Kidney (tissue), 14 donors: ENCODE results near the gene IMPG2. TPM values are rescaled to one million over a fixed set of nuclear protein-coding genes. Genes with fewer than 3 reads are reported as not detected.
A peak's percentile ranks its signal among the peaks of the same experiment; 100 is the strongest.

Source experiments
- DNase-seq, 5 donors: peaks; one replicate each; pipeline ENCODE4 v3.0.0-alpha.2; 2013 to 2020
- FAIRE-seq: peaks from 2 replicates; lab custom pipeline; 2012; peaks lifted over from hg19 to GRCh38; lab: Jason Lieb, UNC
- H3K27ac ChIP-seq, 2 donors: one replicate each; pipeline ENCODE4 v1.7.0; 2013; ENCODE audit warnings: low read depth in 2 of 2, low read length in 2 of 2, inconsistent platforms in 1 of 2
- H3K27me3 ChIP-seq: one replicate; pipeline ENCODE4 v1.7.1; 2013; ENCODE audit warnings: low read length, inconsistent platforms; ENCODE audit not compliant: control insufficient read depth, insufficient read depth
- H3K36me3 ChIP-seq, 3 donors: one replicate each; pipeline versions ENCODE4 v1.7.0 to v1.7.1; 2013; ENCODE audit warnings: low read length in 3 of 3, control low read depth in 1 of 3, inconsistent platforms in 1 of 3; ENCODE audit not compliant: insufficient read depth in 3 of 3, control insufficient read depth in 2 of 3
- H3K4me1 ChIP-seq, 3 donors: one replicate each; pipeline versions ENCODE4 v1.7.0 to v1.7.1; 2013; ENCODE audit warnings: low read length in 3 of 3, inconsistent platforms in 1 of 3, low read depth in 1 of 3; ENCODE audit not compliant: control insufficient read depth in 2 of 3, insufficient read depth in 2 of 3
- H3K4me3 ChIP-seq, 3 donors: one replicate each; pipeline versions ENCODE4 v1.7.0 to v1.8.1; 2013; ENCODE audit warnings: low read length in 3 of 3, control low read depth in 1 of 3, inconsistent platforms in 1 of 3
- H3K9ac ChIP-seq, 3 donors: one replicate each; pipeline versions ENCODE4 v1.7.0 to v1.7.1; 2013; ENCODE audit warnings: low read length in 3 of 3, control low read depth in 1 of 3, inconsistent platforms in 1 of 3
- H3K9me3 ChIP-seq, 3 donors: one replicate each; pipeline versions ENCODE4 v1.7.0 to v1.7.1; 2013; ENCODE audit warnings: low read length in 3 of 3, control low read depth in 1 of 3, inconsistent platforms in 1 of 3; ENCODE audit not compliant: control insufficient read depth in 2 of 3, insufficient read depth in 1 of 3
- CTCF ChIP-seq: IDR thresholded peaks from 3 replicates; pipeline ENCODE4 v1.5.1; 2012; ENCODE audit warnings: mild to moderate bottlenecking, moderate library complexity, borderline replicate concordance; ENCODE audit not compliant: insufficient read depth; ENCODE audit errors: extremely low read depth
- intact Hi-C: fragments of 100-400 bp; cut with DNase I; formaldehyde crosslinking; loops from one replicate; pipeline ENCODE4 v1.11.1; 2022
- polyA plus RNA-seq: library from polyadenylated mRNA; stranded (reverse); fragments of 350-450 nt; fragmentation: Illumina TruSeq; extraction: RNeasy Lipid Tissue Mini Kit (QIAGEN cat#74804); gene quantifications from one replicate; pipeline ENCODE4 v1.2.3, GENCODE V29; 2014; ENCODE audit warnings: low read depth, low replicate concordance; ENCODE audit not compliant: insufficient read depth
- total RNA-seq: library from RNA; stranded (reverse); fragmentation: NEBNext Ultra II Directional; extraction: Animal tissue kit (Norgen Biotek cat#: 25700); gene quantifications from one replicate; pipeline ENCODE4 v1.2.1, GENCODE V29; 2021
- donor health status: control.
- donor health status: control.
- donor health status: control.
- donor health status: control.
- donor health status: control.
- donor health status: DM: yes; HTN: yes; CAD: no.
- donor health status: Normal renal cell carcinoma (clear cell type).

Gene IMPG2
- total and polyA plus RNA-seq, 2 donors from 2014 or later = 0.15 to 0.85 TPM

DNA sequence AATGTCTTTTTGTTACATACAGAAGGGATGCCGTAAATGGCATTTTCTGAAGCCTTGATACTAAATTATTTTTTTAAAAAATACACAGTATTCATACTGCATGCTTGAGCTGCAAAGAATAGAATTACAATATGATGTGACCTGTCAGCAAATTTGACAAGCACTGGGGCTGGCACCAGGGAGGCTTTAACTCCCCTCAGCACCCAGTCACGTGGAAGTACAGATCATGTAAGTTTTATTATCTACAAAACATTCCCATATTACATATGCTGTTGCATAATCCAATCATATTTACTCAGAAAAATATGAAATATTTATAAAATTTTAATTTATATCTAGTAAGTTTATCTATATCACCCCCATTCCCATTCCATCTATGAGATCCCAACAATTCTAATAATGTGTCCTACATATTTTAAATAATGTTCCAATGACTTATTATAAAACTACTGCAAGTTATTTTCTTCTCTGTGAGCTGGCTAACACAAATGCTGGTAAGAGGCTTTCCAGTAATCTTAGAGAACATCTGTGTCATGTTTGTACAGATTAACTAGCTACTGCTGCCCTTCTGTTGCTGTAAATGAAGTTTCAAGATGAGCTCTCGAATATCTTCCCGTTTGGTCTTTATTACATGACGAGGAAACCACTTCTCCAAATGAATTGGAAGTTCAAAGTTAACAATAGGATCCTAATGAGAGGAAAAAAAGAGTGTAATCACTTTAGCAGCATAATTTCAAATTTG lies 5.2 kb upstream of the IMPG2 start:
- Histone ChIP-seq H3K36me3 (peaks cover 0 to 8% (median 2%) of the 10 kb centered on the region in 3 donors), H3K27me3 (no peaks in the 10 kb centered on the region), H3K27ac (no peak overlapping the region), H3K4me1 (no peaks in the 10 kb centered on the region), H3K4me3 (no peak overlapping the region), H3K9ac (no peak overlapping the region), H3K9me3 (no peaks in the 10 kb centered on the region)
- no peak for DNase-seq
- no peak for TF ChIP-seq CTCF
- intact Hi-C loops = no loop called here
- FAIRE-seq = no peak

GRCh38 chr3:101319531-101319930 lies 844 bp downstream of the IMPG2 start:
- no peak overlapping the region for H3K9ac ChIP-seq
- no peaks in the 10 kb centered on the region for H3K36me3 ChIP-seq
- no peaks in the 10 kb centered on the region for H3K9me3 ChIP-seq
- no peak for FAIRE-seq
- H3K27ac ChIP-seq = no peak overlapping the region
- no peaks in the 10 kb centered on the region for H3K27me3 ChIP-seq
- intact Hi-C loops = no loop called here
- no peak for TF ChIP-seq CTCF
- H3K4me1 ChIP-seq = no peaks in the 10 kb centered on the region
- no peak for DNase-seq
- no peak overlapping the region for H3K4me3 ChIP-seq

DNA sequence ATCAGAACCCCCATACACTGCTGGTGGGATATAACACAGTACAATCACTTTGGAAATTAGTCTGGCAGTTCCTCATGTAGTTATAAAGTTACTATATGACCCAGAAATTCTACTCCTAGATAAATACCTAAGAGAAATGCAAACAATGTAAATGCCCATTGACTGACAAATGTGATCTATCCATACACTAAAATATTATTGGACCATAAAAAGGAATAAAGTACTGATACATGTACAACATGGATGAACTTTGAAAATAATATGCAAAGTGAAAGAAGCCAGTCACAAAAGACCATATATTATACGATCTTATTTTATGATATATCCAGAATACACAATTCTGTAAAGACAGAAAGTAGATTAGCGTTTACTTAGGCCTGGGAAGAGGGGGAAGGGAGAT lies 7.8 kb downstream of the IMPG2 start:
- no peak for DNase-seq
- intact Hi-C loops = no loop called here
- Histone ChIP-seq H3K9ac (no peak overlapping the region), H3K4me1 (no peaks in the 10 kb centered on the region), H3K9me3 (peaks cover 0 to 8% (median 0%) of the 10 kb centered on the region in 3 donors), H3K27ac (no peak overlapping the region), H3K27me3 (no peaks in the 10 kb centered on the region), H3K4me3 (no peak overlapping the region), H3K36me3 (no peaks in the 10 kb centered on the region)
- FAIRE-seq = no peak
- no peak for TF ChIP-seq CTCF

DNA sequence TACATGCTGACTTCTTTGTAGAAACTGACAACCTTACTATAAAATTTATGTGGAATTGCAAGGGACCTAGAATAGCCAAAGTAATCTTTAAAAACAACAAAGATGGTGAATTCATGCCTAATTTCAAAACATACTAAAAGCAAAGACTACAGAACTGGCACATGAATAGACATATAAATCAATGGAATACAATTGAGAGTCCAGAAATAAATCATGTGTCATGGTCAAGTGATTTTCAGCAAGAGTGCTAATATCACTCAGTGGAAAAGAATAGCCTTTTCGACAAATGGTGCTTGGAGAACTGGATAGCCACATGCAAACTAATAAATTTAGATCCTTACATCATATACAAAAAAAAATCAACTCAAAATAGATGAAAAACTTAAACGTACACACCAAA lies 8.7 kb downstream of the IMPG2 start:
- intact Hi-C loops = no loop called here
- H3K4me3 ChIP-seq = no peak overlapping the region
- no peaks in the 10 kb centered on the region for H3K4me1 ChIP-seq
- DNase-seq (peak in 2 of 5 donors; percentile 22 to 34), FAIRE-seq (no peak)
- H3K9ac ChIP-seq = no peak overlapping the region
- H3K27me3 ChIP-seq = no peaks in the 10 kb centered on the region
- no peaks in the 10 kb centered on the region for H3K36me3 ChIP-seq
- H3K27ac ChIP-seq = no peak overlapping the region
- no peak for TF ChIP-seq CTCF
- H3K9me3 ChIP-seq = peaks cover 0 to 8% (median 0%) of the 10 kb centered on the region in 3 donors
